Esophagus squamous epithelium (tissue), 4 donors: ENCODE data around the gene PAX8.

Source experiments
- POLR2A ChIP-seq, 4 donors: fragments of 450-650 bp; IDR thresholded peaks; one replicate each; pipeline ENCODE4 v1.6.1; 2017; ENCODE audit warnings: antibody characterized with exemption in 4 of 4, mild to moderate bottlenecking in 4 of 4, moderate library complexity in 3 of 4
- TF ChIP-seq, protein P1 (sequence below), 6 experiments: fragments of 450-650 bp in 4 of 6; fragments of 200-600 bp in 2 of 6; sonication (generic) in 2 of 6; IDR thresholded peaks; one replicate each; pipeline ENCODE4 v1.5.1; 2016 to 2019; ENCODE audit warnings: antibody characterized with exemption in 6 of 6, mild to moderate bottlenecking in 4 of 6, moderate library complexity in 4 of 6

DNA sequence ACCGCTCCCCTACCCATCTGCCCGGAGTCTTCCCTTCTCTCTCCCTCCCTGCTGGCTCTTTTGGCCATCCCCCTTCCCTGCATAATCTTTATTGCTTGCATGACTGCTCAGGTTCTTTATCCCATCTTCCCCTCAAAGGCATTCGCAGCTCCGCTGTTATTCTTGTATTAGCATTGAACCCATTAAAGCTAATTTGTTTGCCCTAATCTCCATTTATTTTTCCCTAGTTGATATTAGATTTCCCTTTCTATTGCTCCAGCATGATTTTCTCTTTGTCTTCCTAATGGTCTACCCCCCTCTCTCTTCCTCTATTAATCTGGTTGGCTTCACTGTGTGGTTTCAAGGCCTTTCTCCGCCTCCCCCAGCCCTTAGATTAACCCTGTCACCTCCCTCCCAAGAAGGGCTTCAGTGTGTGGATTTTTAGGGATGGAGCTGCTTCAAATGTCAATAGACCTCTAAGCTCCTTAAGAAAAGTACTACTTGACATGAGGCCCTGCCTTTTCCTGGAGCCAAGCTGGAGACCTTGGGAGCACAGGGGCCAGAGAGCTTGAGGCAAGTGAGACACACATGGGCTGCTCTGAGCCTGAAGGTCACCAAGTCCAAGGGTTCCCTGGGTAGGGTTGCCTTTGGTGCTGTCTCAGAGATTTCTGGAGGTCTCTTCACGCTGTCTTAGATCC, 20.1 kb downstream of the PAX8 start:
- TF ChIP-seq, protein P1, sequence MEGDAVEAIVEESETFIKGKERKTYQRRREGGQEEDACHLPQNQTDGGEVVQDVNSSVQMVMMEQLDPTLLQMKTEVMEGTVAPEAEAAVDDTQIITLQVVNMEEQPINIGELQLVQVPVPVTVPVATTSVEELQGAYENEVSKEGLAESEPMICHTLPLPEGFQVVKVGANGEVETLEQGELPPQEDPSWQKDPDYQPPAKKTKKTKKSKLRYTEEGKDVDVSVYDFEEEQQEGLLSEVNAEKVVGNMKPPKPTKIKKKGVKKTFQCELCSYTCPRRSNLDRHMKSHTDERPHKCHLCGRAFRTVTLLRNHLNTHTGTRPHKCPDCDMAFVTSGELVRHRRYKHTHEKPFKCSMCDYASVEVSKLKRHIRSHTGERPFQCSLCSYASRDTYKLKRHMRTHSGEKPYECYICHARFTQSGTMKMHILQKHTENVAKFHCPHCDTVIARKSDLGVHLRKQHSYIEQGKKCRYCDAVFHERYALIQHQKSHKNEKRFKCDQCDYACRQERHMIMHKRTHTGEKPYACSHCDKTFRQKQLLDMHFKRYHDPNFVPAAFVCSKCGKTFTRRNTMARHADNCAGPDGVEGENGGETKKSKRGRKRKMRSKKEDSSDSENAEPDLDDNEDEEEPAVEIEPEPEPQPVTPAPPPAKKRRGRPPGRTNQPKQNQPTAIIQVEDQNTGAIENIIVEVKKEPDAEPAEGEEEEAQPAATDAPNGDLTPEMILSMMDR (IDR thresholded peaks at IDR 0.05): no peak
- no peak for TF ChIP-seq POLR2A (IDR thresholded peaks at IDR 0.05)
